ENCODE data around the gene GRIK4.
A peak's percentile ranks its signal among the peaks of the same experiment; 100 is the strongest.

Gene GRIK4

GRCh38 chr11:120513436-120514315 lies 2.1 kb downstream of the GRIK4 start:
- DNase-seq (ENCODE audit: low spot score) = peak; percentile 36
- TF ChIP-seq CTCF (IDR thresholded peaks at IDR 0.05; ENCODE audit: borderline replicate concordance, control extremely low read depth, extremely low read depth, insufficient read depth, missing control alignments) = no peak
- in situ Hi-C loops (cut with MboI; ENCODE audit: low sequenced_read_pairs, unreplicated experiment) = loop anchor here (25.0 kb wide), 2 partner anchors 599 to 674 kb away; partner anchors contain the start of gene TECTA

- no peak for TF ChIP-seq CTCF (IDR thresholded peaks at IDR 0.05; ENCODE audit: borderline replicate concordance, control extremely low read depth, extremely low read depth, insufficient read depth, missing control alignments)
- DNase-seq (ENCODE audit: low spot score) = peak; percentile 24
- in situ Hi-C loops (cut with MboI; ENCODE audit: low sequenced_read_pairs, unreplicated experiment) = loop anchor here (25.0 kb wide), 2 partner anchors 598 to 673 kb away; partner anchors contain the start of gene TECTA
Observed at GRCh38 chr11:120514541-120515121, 3.1 kb downstream of the GRIK4 start.

GRCh38 chr11:120515186-120515723 lies 3.7 kb downstream of the GRIK4 start:
- no peak for DNase-seq (ENCODE audit: low spot score)
- in situ Hi-C loops (cut with MboI; ENCODE audit: low sequenced_read_pairs, unreplicated experiment) = loop anchor here (25.0 kb wide), 2 partner anchors 597 to 672 kb away; partner anchors contain the start of gene TECTA
- TF ChIP-seq CTCF (IDR thresholded peaks at IDR 0.05; ENCODE audit: borderline replicate concordance, control extremely low read depth, extremely low read depth, insufficient read depth, missing control alignments) = no peak

GRCh38 chr11:120516461-120517389 lies 5.2 kb downstream of the GRIK4 start:
- peak; percentile 24 for DNase-seq (ENCODE audit: low spot score)
- no peak for TF ChIP-seq CTCF (IDR thresholded peaks at IDR 0.05; ENCODE audit: borderline replicate concordance, control extremely low read depth, extremely low read depth, insufficient read depth, missing control alignments)
- in situ Hi-C loops (cut with MboI; ENCODE audit: low sequenced_read_pairs, unreplicated experiment) = loop anchor here (25.0 kb wide), 2 partner anchors 596 to 671 kb away; partner anchors contain the start of gene TECTA

- in situ Hi-C loops (cut with MboI; ENCODE audit: low sequenced_read_pairs, unreplicated experiment) = loop anchor here (25.0 kb wide), 2 partner anchors 595 to 670 kb away; partner anchors contain the start of gene TECTA
- DNase-seq (ENCODE audit: low spot score) = no peak
- TF ChIP-seq CTCF (IDR thresholded peaks at IDR 0.05; ENCODE audit: borderline replicate concordance, control extremely low read depth, extremely low read depth, insufficient read depth, missing control alignments) = no peak
Observed at GRCh38 chr11:120517390-120517761, 5.8 kb downstream of the GRIK4 start.

Measured in GM13976 (cell line).